Tibial artery (tissue), 4 donors: ENCODE results near the gene TEK.
A peak's percentile ranks its signal among the peaks of the same experiment; 100 is the strongest.

Experiments
- DNase-seq, 2 donors: peaks; one replicate each; pipeline ENCODE4 v3.0.0-alpha.2; 2019
- H3K27ac ChIP-seq, 2 donors: fragments of 200-600 bp; sonication (generic) in 1 of 2; 1 replicate in 1 of 2; 2 replicates in 1 of 2; pipeline ENCODE4 v1.5.1; 2018 to 2019; ENCODE audit warnings: mild to moderate bottlenecking in 1 of 2
- H3K27me3 ChIP-seq, 2 donors: fragments of 200-600 bp; sonication (generic) in 1 of 2; one replicate each; pipeline versions ENCODE4 v1.5.1 to v1.6.0; 2016 to 2019
- H3K36me3 ChIP-seq, 3 donors: fragments of 200-600 bp; sonication (generic) in 2 of 3; one replicate each; pipeline ENCODE4 v1.5.1; 2016 to 2019; ENCODE audit warnings: mild to moderate bottlenecking in 2 of 3
- H3K4me1 ChIP-seq, 4 donors: fragments of 200-600 bp; sonication (generic) in 2 of 4; 1 replicate in 3 of 4; 2 replicates in 1 of 4; pipeline ENCODE4 v1.5.1; 2016 to 2019
- H3K4me3 ChIP-seq, 2 donors: fragments of 200-600 bp; sonication (generic) in 1 of 2; 1 replicate in 1 of 2; 2 replicates in 1 of 2; pipeline ENCODE4 v1.5.1; 2018 to 2019; ENCODE audit warnings: mild to moderate bottlenecking in 2 of 2
- H3K9me3 ChIP-seq, 3 donors: fragments of 200-600 bp; sonication (generic) in 1 of 3; one replicate each; pipeline ENCODE4 v1.5.1; 2016 to 2019
- intact Hi-C: fragments of 100-400 bp; cut with DNase I; formaldehyde crosslinking; loops from one replicate; pipeline ENCODE4 v1.15.0; 2023; ENCODE audit warnings: low total_unique reads
- TF ChIP-seq, protein P1 (sequence below), 2 experiments: fragments of 200-600 bp in 1 of 2; fragments of 450-650 bp in 1 of 2; IDR thresholded peaks; one replicate each; pipeline ENCODE4 v1.5.1; 2017 to 2019; ENCODE audit warnings: antibody characterized with exemption in 2 of 2, mild to moderate bottlenecking in 1 of 2, moderate library complexity in 1 of 2

The TEK gene

DNA sequence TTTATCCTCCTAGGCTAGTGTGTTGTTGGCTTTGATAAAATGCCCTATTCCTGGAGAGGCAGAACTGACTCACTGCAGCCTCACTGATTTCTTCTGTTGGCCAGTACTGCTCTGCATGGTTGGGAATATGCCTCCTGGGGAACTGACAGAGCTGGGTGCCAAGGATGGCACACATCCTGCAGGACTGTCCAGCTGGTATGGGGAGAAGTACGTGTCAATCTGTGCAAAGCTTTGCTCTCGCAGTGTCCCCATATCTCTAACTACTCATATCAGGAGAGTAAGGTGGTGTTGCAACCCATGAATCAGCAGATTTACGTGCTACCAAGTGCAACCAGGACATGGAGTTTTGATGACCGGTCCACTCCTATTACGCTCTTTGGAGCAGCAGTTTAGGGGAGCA lies 74.7 kb downstream of the TEK start:
- intact Hi-C loops = no loop called here

DNA sequence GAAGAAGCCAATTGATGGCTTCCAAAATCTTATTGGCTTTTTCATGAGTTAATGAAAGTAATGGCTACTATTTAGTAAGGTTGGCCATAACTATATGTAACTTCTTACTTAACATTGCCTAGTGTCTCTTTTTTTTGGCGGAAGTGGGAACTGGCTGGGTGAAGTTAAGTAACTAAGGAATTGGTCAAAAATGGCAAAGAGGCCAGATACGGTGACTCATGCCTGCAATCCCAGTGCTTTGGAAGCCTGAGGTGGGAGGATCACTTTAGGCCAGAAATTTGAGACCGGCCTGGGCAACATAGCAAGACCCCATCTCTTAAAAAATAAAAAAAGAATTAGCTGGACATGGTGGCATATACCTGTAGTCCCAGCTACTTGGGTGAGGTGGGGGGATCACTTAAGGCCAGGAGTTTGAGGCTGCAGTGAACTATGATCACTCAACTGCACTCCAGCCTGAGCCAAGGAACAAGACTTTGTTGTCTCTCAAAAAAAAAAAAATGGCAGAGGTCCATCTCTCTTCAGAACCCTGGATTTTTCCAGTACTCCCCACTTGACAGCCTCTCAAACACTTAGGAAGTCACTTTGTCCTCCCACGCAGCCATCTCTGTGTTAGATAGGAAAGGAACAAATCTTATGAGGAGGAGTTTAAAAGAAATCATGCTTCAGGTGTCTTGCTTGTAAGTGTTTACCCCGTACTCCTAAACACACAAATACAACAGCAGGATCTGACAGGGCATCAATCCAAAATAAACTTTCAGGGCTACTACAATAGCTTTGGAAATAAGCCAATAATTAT lies 75.7 kb downstream of the TEK start:
- Histone ChIP-seq H3K9me3 (no peaks in the 10 kb centered on the region), H3K4me1 (peaks cover 0 to 22% (median 0%) of the 10 kb centered on the region in 4 donors), H3K27ac (no peak overlapping the region), H3K27me3 (no peaks in the 10 kb centered on the region), H3K36me3 (no peaks in the 10 kb centered on the region), H3K4me3 (no peak overlapping the region)
- TF ChIP-seq, protein P1, sequence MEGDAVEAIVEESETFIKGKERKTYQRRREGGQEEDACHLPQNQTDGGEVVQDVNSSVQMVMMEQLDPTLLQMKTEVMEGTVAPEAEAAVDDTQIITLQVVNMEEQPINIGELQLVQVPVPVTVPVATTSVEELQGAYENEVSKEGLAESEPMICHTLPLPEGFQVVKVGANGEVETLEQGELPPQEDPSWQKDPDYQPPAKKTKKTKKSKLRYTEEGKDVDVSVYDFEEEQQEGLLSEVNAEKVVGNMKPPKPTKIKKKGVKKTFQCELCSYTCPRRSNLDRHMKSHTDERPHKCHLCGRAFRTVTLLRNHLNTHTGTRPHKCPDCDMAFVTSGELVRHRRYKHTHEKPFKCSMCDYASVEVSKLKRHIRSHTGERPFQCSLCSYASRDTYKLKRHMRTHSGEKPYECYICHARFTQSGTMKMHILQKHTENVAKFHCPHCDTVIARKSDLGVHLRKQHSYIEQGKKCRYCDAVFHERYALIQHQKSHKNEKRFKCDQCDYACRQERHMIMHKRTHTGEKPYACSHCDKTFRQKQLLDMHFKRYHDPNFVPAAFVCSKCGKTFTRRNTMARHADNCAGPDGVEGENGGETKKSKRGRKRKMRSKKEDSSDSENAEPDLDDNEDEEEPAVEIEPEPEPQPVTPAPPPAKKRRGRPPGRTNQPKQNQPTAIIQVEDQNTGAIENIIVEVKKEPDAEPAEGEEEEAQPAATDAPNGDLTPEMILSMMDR (IDR thresholded peaks at IDR 0.05) = no peak
- intact Hi-C loops = no loop called here
- peak in 1 of 2 donors; percentile 38 for DNase-seq

More for the DNA sequence above, 74.7 kb downstream of the TEK start:
- peaks cover 0 to 31% (median 0%) of the 10 kb centered on the region in 4 donors for H3K4me1 ChIP-seq
- no peaks in the 10 kb centered on the region for H3K36me3 ChIP-seq
- H3K4me3 ChIP-seq = no peak overlapping the region
- H3K27me3 ChIP-seq = no peaks in the 10 kb centered on the region
- H3K9me3 ChIP-seq = no peaks in the 10 kb centered on the region
- H3K27ac ChIP-seq = no peak overlapping the region
- no peak for DNase-seq
- TF ChIP-seq, protein P1 (IDR thresholded peaks at IDR 0.05) = no peak

DNA sequence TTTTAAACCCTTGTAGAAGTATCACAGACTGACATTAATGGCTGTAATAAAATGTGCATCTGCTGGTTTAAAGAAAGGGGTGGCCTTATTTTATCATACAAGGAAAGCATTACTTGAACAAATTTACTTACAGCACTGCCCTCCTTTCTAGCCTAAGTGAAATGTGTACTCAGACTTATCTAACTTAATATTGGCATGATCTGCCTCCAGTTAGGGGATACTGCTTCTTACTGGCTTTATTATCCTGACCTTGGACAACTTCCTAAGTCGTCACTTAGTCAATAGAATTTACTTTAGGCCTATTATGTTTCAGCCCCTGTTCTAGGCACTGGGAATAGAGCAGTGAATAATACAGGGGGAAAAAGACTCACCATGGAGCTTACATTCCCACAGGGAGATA lies 79.4 kb downstream of the TEK start:
- peaks cover 0 to 32% (median 8%) of the 10 kb centered on the region in 4 donors for H3K4me1 ChIP-seq
- no peaks in the 10 kb centered on the region for H3K9me3 ChIP-seq
- no peak overlapping the region for H3K4me3 ChIP-seq
- intact Hi-C loops = no loop called here
- H3K27me3 ChIP-seq = no peaks in the 10 kb centered on the region
- no peak overlapping the region for H3K27ac ChIP-seq
- H3K36me3 ChIP-seq = no peaks in the 10 kb centered on the region
- no peak for DNase-seq
- TF ChIP-seq, protein P1 (IDR thresholded peaks at IDR 0.05) = no peak

DNA sequence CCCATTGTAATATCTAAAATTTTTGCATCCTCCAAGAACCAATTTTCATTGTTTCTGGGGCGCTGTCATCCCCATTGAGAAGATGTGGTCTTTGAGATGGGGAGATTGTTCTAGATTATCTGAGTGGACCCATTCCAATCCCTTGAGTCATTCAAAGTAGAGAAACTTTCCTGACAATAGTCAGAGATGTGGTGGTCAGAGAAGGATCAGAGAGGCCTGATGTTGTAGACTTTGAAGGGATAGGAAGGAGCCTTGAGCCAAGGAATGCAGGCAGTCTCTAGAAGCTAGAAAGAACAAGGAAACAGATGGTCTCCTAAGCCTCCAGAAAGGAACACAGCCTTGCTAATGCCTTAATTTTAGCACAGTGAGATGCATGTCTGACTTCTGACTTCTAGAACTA lies 80.4 kb downstream of the TEK start:
- intact Hi-C loops = no loop called here

DNA sequence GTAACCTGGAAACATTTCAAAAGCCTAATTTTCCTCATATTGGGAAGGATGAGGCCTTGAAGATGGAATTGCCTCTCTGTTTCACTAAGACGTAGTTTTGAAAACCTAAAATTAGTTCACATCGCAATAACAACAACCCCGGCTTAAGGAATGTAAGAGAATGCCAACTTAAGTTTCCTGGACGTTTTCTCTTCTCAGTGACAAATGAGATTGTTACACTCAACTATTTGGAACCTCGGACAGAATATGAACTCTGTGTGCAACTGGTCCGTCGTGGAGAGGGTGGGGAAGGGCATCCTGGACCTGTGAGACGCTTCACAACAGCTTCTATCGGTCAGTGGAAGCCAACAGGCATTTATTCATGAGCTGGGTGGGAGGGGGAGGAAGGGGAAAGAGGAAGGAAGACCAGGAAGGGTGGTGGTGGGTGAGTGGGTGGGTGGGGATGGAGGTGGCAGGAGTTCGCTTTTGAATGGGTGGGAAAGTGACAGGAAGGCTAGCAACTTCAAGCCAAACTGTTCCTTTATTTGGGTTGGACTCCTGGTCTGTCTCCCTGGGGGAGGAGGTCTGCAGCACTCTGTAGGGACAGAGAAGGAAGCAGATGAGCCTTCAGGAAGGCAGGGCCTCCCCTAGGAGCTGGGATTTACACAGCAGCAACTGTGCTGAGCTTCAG lies 83.4 kb downstream of the TEK start:
- Histone ChIP-seq H3K4me1 (peaks cover 0 to 63% (median 23%) of the 10 kb centered on the region in 4 donors), H3K4me3 (peak overlapping the region in 1 of 2 donors; percentile 13), H3K27me3 (no peaks in the 10 kb centered on the region), H3K9me3 (no peaks in the 10 kb centered on the region), H3K27ac (peak overlapping the region; percentile 70 to 76), H3K36me3 (no peaks in the 10 kb centered on the region)
- TF ChIP-seq, protein P1 (IDR thresholded peaks at IDR 0.05) = no peak
- intact Hi-C loops = no loop called here
- DNase-seq = no peak

More for the DNA sequence above, 80.4 kb downstream of the TEK start:
- no peaks in the 10 kb centered on the region for H3K9me3 ChIP-seq
- H3K27ac ChIP-seq = no peak overlapping the region
- H3K27me3 ChIP-seq = no peaks in the 10 kb centered on the region
- no peaks in the 10 kb centered on the region for H3K36me3 ChIP-seq
- peaks cover 0 to 42% (median 16%) of the 10 kb centered on the region in 4 donors for H3K4me1 ChIP-seq
- no peak overlapping the region for H3K4me3 ChIP-seq
- TF ChIP-seq, protein P1 (IDR thresholded peaks at IDR 0.05) = no peak
- DNase-seq = no peak
